HG02981 (cell line): ENCODE data around the gene DMTF1.
A peak's percentile ranks its signal among the peaks of the same experiment; 100 is the strongest.
"Not testable (repeated sequence)": the region's sequence is repeated elsewhere in the genome, so short reads cannot be mapped to it uniquely, and the experiment has no call there.

ENCODE experiments used
- ATAC-seq: cut with Tn5 transposase; IDR thresholded peaks from one replicate; pipeline ENCODE4 v1.9.1; 2021; ENCODE audit warnings: mild to moderate bottlenecking, moderate library complexity; ENCODE audit not compliant: unreplicated experiment

DMTF1 gene

GRCh38 chr7:87220026-87220733 lies 67.9 kb downstream of the DMTF1 start:
- ATAC-seq = peak; percentile 33

GRCh38 chr7:87220734-87221215 lies 68.5 kb downstream of the DMTF1 start:
- ATAC-seq = no peak

- no peak for ATAC-seq
Observed at GRCh38 chr7:87223666-87224065, 71.4 kb downstream of the DMTF1 start.

- no peak for ATAC-seq
Observed at GRCh38 chr7:87225696-87226095, 73.4 kb downstream of the DMTF1 start.

- no peak for ATAC-seq
Observed at GRCh38 chr7:87226495-87226894, 74.2 kb downstream of the DMTF1 start.

- no peak for ATAC-seq
Observed at GRCh38 chr7:87231258-87231657, 79.0 kb downstream of the DMTF1 start.

- no peak for ATAC-seq
Observed at GRCh38 chr7:87231711-87232110, 79.5 kb downstream of the DMTF1 start.

GRCh38 chr7:87234949-87235348 lies 82.7 kb downstream of the DMTF1 start:
- ATAC-seq = no peak

- not testable (repeated sequence) for ATAC-seq
Observed at GRCh38 chr7:87238464-87239051, 86.3 kb downstream of the DMTF1 start.

GRCh38 chr7:87245671-87246070 lies 93.4 kb downstream of the DMTF1 start:
- not testable (repeated sequence) for ATAC-seq
